HK-2 (cell line): ENCODE measurements around the gene RAPH1.

Experiments
- DNase-seq: peaks from one replicate; pipeline ENCODE4 v3.0.0-alpha.2; 2018; ENCODE audit not compliant: unreplicated experiment

RAPH1 gene

DNA sequence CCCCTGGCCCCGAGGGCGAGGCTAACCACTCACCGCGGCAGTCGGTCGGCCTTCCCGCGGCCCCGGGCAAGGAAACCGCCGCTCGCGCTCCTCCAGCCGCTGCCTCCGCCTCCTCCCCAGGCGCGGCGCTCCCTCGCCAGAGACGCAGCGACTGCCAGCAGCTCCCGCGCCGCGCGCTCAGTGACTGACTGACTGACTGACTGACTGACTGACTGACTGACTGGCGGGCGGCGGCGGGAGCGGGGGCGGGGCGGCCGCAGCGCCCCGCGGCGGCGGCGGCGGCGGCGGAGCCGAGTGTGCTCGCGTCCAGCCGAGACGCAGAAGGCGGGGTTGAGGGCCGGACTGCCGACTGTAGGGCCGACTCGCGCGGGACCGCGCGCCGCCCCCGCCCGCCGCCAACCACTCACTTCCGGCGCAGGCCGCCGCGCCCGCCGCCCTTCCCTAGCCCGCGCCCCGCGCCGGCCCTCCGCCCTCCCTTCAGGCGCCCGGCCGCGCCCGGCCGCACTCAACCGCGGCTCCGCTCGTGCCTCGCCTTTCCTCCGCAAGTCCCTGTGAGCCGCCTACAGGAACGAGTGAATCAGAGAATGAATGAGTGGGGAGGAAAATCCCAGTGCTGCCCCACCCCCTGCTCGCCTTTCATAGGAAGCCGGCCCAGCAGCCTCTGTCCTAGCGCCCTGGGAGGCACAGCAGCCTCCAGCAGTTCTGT lies at the start of gene RAPH1:
TSS of gene RAPH1 (minus strand) at position 224 of the 706 bp plus-strand sequence. CDS start 39,948 bp downstream, outside the sequence.
- peak; percentile 90 for DNase-seq

DNA sequence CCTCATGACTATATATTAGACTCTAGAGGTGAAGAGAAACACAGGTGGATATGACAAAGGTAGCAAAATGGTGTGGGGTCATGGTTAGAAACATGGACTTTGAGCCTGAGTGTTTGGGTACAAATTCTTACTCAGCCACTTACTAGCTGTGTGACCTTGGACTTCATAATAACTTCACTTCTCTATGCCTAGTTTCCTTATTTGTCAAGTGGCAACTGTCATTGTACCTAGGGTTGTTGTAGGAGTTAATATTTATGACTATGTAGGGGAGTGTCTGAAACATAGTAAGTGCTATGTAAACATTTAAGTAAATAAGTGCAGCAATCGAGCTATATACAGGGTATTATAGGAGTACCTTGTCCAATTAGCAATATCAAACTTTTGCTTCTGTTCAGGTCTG lies 49.7 kb upstream of the RAPH1 start:
- no peak for DNase-seq

DNA sequence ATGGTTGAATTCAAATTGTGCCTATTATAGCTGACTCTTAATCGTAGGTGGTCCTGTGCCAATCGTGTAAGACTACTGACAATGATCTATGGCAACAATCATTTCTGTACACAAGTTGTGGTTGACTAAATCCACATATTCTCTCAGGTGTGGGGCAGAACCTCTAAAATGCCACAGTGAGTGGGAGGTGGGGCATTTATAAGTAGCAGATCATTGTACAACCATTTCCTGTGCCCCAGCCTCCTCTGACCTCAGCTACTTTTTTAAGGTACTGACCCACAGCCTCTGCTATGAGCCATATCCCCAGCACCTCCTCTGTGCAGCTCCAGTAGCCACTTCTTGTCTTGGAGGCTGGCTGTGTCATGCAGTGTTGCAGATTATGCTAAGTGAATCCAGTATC lies 48.6 kb upstream of the RAPH1 start:
- DNase-seq: peak; percentile 68

- no peak for DNase-seq
Measured at GRCh38 chr2:203583084-203583695, 48.1 kb upstream of the RAPH1 start.

DNA sequence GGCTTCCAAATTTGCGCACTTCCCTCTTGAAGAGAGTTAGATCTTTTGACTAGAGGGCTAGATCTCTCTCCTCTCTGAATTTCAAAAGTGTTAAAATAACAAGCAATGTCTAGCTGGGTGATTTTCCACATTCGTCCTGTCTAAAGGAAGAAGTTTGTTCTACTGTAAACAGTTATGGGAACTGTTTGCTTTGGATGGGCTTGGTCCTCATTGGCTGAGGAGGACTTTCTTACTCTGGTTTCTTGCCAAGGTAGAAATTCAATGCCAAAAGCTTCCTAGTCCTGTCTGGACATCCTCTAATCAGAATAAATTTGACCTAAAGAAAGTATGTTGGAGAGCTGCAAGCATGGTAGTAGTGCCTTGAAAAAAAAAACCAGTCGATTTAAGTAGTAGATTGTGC lies 47.4 kb upstream of the RAPH1 start:
- DNase-seq: no peak

- DNase-seq: no peak
Measured at GRCh38 chr2:203580844-203581243, 45.7 kb upstream of the RAPH1 start.

DNA sequence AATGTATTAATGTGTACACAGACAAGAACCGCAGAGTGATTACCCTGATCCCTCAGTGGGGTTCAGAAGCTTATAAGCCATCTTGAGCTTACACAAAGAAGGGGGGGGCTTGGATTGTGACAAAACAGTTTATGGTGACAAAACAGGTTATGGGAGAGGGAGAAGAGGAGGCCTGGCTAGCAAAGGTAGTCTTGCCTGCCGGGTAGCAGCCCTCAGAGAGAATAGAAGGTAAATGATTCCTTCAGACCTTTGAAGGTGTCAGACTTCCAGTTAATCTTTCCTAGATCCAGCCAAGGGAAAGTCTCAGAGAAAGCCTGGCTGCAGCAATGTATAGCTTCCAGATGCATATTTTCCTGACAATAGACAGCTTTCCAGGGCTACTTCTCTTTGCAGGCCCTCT lies 44.6 kb upstream of the RAPH1 start:
- no peak for DNase-seq

- DNase-seq: no peak
Measured at GRCh38 chr2:203578759-203579643, 43.9 kb upstream of the RAPH1 start.

DNA sequence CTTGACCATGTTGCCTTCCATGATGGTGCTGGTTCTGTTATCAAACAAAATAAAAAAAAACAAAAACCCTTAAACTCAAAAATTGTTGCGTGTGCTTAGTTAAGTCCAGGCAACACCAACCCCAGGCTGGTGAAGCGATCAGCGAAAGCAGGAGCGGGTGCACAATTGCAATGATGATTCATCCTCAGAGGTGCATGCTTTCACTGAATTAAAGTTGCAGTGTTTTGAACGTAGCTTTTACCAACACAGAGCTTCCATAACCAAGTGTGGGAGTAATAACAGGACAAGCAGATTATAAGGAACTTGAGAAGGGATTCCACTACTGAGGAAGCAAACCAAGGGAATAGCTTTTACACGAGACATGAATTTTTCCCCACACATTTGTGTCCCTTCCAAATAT lies 39.7 kb upstream of the RAPH1 start:
- no peak for DNase-seq

DNA sequence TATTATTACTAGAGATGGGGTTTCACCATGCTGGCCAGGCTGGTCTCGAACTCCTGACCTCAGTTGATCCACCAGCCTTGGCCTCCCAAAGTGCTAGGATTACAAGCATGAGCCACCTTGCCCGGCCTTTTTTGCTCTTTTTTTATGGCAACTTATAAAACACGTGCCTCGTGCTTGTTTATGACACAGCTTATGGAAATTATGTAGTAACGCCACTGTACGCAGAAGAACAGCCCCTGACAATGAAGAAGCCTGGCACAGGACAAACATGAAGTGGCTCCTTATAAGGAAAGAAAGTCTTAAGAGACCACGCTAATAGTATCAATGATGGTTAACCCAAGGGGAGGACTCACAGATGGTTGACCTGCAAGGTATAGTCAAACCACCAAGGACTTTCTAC lies 37.2 kb upstream of the RAPH1 start:
- no peak for DNase-seq

DNA sequence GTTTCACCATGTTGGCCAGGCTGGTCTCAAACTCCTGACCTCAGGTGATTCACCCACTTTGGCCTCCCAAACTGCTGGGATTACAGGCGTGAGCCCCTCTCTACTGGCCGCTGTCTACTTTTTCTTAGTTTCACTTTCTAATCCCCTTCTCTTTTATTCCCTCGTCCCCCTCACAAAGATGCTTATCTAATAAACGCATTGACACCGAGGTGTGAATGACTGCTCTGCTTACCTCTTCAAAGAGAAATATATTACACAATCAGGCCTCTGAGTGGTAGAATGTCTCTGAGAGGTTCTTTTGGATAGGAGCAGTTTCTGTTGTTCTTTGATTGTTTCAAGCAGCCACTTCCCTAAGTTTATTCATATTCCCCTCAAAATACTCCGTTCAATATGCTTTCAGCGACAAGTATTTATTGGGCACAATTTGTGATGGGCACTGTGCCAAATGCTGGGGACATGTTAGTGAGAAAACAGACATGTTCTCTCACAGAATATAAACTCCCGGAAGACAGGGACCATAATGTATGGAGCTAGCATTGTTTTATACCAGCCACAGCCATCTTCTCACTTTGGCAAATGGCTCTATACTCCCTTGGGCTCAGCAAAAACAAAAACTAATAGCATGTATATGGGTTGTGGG lies 34.7 kb upstream of the RAPH1 start:
- DNase-seq: no peak

DNA sequence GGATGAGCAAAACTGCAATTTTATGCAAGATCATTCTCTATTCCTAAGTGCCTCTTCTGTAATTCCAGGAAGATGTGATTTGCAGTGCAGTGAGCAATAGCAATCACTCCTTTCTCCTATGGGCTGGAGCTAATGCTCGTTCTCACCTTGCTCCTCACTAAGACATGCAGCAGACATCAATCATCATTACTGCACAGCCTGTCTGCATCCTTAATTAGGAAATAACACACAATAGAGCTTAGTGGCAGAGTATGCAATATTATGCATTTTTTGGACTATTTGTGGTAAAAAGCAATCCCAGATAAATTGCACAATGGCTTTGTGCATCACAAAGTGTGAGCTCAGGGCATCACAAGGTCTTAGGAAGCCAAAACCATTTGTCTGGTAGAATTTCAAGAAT lies 32.6 kb upstream of the RAPH1 start:
- no peak for DNase-seq

DNA sequence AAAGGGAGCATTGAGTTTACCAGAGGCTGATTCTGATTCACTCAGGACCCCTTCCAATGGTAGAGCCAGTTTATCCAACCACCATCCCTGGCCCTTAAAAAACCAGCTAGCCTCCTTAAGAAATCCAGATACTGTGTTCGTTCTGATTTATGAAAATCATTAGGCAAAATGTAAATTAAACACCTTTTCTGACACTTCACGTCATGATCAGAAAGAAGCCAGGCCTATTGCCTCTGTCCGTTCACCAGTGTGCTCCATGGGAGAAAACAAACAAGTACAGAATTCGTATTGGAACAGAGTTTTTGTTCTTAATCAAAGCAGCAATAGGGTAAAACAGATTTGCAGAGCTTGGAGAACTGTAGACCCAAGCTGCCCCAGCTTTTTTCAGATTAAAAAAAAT lies 31.1 kb upstream of the RAPH1 start:
- no peak for DNase-seq

DNA sequence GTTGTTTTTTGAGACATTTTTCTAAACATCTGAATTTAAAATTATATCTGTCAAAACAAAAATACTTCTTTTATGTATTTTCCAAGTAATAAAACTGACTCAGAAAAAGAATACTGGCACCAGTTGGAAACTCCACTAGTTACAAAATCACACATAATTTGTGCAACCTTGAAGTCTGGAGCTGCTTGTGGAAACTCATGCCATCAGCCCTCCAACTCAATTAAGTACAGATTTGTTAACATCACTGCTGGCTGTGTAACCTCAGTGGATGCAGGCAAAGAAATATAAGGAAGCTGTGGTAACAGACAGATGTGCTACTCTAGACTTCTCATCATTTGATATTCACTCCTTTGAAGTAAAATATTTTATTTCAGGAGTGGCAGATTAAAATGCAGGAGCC lies 30.0 kb upstream of the RAPH1 start:
- no peak for DNase-seq

DNA sequence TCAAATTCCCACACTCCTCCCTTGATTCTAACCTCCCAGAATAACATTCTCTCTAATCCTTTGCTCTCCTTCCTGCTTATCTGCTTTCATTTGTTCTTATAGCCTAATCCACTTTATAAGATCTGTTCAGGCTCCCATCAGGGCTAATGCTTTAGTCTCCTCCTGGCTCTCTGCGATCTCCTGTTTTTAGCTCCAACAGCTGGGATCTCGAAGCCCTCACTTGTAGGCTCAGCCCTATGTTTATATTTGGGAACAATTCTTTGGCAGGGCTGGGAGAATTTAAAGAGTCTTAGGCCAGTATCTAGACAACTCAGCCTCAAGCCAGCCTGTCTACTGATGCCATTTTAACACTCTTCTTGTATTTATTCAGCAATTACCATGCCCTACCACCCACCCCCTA lies 27.2 kb upstream of the RAPH1 start:
- DNase-seq: no peak

- DNase-seq: no peak
Measured at GRCh38 chr2:203559641-203560040, 24.5 kb upstream of the RAPH1 start.

DNA sequence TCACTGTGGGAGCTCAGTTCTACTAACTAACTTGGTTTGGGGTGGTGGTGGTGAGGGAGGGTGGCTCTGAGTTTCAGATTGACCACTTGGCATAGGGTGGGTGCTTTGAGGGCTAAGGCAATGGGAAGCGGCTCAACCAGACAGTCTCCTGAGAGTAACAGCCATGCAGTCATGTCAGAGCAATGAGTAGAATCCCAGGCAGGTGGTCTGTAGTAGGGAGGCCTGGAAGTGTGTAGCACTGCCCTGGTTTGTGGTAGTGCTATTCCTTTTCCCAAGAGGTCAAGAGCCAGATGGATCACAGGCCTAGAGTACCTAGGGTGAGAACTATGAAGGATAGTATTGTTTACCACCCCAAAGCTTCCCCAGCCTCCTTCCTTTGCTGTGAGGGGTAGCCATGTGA lies 18.7 kb upstream of the RAPH1 start:
- DNase-seq: no peak

DNA sequence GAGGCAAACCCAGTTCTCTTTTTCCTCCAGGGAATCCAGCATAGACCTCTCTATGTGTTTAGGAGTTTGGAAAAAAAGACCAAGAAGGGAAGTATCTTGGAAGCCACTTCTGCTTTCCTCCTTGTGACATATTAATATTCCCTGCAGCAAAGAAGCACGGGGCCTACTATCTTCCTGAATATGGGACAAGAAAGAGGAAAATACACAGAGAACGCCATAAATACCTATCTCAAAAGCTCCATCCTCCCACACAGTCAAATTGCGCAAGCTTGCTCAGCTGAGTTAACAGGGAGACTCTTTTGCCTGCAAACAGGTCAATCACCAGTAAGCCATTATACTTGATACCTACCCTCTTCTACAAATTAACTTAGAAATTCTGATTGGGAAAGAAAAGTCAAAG lies 16.7 kb upstream of the RAPH1 start:
- DNase-seq: no peak

DNA sequence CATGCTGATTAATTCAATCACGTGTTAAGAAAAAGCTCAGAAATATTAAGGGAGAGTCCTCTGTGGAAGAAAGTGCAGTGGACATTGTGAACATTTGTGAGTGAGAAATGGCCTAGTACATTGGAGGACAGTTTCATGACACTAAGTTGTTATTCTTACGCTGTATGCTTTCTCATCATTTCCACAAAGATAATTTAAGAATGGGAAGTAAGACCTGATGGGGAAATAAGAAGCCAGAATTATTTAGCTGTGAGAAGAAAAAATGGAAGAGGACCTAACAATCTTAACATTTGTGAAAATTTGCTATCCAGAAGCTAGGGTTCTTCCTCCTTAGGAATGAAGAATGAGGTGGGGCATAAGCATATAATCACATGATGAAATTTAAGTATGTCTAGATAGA lies 15.2 kb upstream of the RAPH1 start:
- DNase-seq: no peak

GRCh38 chr2:203549406-203549805 lies 14.3 kb upstream of the RAPH1 start:
- DNase-seq: no peak

DNA sequence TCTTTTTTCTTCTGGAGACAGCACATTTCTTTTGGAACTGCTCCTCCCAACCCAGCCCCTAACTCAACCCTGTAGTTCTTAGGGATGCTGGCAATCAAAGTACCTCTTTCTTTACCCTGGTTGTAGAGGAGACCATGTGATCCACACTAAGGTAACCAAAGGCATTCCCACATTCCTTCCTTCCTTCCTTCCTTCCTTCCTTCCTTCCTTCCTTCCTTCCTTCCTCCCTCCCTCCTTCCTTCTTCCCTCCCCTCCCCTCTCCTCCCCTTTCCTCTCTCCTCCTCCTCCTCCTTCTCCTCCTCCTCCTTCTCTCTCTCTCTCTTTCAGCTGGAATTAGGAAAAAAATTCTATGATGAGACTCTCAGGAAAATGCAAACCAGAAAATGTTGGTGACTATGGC lies 13.8 kb upstream of the RAPH1 start:
- no peak for DNase-seq

DNA sequence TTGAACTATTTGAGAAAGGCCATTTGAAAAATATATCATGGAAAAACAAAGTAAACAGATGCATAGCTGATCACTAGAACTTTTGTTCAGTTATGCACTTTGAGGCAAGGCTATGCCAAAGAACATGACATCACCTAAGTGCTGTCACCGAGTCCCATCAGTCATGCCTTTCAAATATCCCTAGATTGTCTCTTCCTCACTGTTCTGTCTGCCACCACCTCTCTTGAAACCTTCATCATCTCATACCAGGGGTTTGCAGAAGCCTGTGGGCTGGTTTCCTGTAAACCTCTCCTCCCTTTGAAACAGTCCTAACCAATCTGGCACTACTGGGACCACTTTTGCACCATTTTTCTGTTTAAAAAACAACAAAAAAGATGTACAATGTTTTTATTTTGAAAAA lies 12.3 kb upstream of the RAPH1 start:
- DNase-seq: no peak
